Nephron (organoid): ENCODE data around the gene SYTL5.

Experiments
- H3K27ac Mint-ChIP-seq, 3 experiments: 2 replicates each; pipeline ENCODE4 v1.8.0; 2020; ENCODE audit warnings: mixed read lengths in 3 of 3, mild to moderate bottlenecking in 2 of 3, moderate library complexity in 1 of 3
- H3K27me3 Mint-ChIP-seq: 2 replicates; pipeline ENCODE4 v1.8.0; 2021; ENCODE audit warnings: low read depth, mild to moderate bottlenecking, moderate library complexity, mixed read lengths
- H3K36me3 Mint-ChIP-seq: 2 replicates; pipeline ENCODE4 v1.8.0; 2020; ENCODE audit warnings: low read depth, mixed read lengths
- H3K4me1 Mint-ChIP-seq: 2 replicates; pipeline ENCODE4 v1.8.0; 2020; ENCODE audit warnings: mixed read lengths
- H3K4me3 Mint-ChIP-seq, 3 experiments: 2 replicates each; pipeline ENCODE4 v1.8.0; 2020; ENCODE audit warnings: mild to moderate bottlenecking in 3 of 3, mixed read lengths in 3 of 3, moderate library complexity in 2 of 3
- H3K9me3 Mint-ChIP-seq: 2 replicates; pipeline ENCODE4 v1.8.0; 2020; ENCODE audit warnings: mixed read lengths
- TF ChIP-seq, protein P1 (sequence below), 3 experiments: fragments of 200-600 bp; sonication (generic); IDR thresholded peaks; one replicate each; pipeline ENCODE4 v1.5.0; 2021; ENCODE audit warnings: antibody characterized with exemption in 3 of 3; ENCODE audit not compliant: unreplicated experiment in 3 of 3

The SYTL5 gene

DNA sequence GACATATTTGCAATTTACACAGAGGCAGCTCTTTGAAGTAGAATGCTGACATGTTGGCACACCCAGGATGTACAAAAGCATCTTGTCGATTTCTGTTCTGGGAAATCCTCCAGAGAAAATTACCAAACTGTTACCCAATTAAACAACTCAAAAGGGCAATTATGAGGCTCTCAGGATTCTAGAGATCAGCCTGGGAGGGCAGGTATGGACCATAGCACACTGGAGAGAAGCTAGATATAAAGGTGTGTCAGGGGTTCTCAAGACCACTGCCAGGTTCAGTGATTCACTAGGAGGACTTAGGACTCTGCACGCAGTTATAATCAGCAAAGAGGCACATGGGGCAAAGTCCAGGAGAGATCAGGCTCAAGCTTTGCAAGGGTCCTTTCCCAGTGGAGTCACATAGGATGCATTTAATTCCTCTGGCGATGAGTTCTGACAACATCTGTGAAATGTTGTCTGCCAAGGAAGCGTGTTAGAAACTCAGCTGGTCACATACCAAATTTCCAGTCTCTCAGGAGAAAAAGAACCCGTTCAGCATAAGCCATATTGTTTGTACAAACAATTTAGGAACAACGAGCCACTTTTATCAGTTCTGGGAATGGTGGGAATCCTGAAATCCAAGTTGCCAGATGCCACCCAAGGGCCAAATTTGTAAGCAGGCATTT is 100.8 kb downstream of the SYTL5 start:
- no peaks in the 10 kb centered on the region for H3K27me3 Mint-ChIP-seq
- no peak overlapping the region for H3K27ac Mint-ChIP-seq
- H3K9me3 Mint-ChIP-seq = peaks cover 6% of the 10 kb centered on the region

DNA sequence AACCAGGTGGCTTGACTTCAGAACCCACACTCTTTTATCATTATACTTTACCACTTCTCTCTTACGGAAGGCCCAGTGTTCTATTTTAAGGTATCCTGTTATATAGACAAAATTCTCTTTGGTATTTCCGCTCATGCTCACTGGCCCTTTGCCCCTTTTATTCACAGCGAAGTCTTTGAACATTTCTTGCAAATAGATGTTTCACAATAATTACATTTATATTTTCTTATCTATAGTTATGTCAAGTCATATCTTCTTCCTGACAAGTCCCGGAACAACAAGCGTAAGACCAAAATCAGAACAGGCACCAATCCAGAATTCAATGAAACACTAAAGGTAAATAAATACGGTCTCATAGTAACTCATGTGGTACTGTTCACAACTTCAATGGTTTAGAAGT is 102.0 kb downstream of the SYTL5 start:
- TF ChIP-seq, protein P1, sequence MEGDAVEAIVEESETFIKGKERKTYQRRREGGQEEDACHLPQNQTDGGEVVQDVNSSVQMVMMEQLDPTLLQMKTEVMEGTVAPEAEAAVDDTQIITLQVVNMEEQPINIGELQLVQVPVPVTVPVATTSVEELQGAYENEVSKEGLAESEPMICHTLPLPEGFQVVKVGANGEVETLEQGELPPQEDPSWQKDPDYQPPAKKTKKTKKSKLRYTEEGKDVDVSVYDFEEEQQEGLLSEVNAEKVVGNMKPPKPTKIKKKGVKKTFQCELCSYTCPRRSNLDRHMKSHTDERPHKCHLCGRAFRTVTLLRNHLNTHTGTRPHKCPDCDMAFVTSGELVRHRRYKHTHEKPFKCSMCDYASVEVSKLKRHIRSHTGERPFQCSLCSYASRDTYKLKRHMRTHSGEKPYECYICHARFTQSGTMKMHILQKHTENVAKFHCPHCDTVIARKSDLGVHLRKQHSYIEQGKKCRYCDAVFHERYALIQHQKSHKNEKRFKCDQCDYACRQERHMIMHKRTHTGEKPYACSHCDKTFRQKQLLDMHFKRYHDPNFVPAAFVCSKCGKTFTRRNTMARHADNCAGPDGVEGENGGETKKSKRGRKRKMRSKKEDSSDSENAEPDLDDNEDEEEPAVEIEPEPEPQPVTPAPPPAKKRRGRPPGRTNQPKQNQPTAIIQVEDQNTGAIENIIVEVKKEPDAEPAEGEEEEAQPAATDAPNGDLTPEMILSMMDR (IDR thresholded peaks at IDR 0.05; ENCODE audit: unreplicated experiment in 3 of 3) = no peak
- H3K27ac Mint-ChIP-seq = no peak overlapping the region
- H3K27me3 Mint-ChIP-seq = no peaks in the 10 kb centered on the region
- H3K4me3 Mint-ChIP-seq = no peak overlapping the region
- no peaks in the 10 kb centered on the region for H3K4me1 Mint-ChIP-seq
- peaks cover 3% of the 10 kb centered on the region for H3K9me3 Mint-ChIP-seq
- H3K36me3 Mint-ChIP-seq = no peaks in the 10 kb centered on the region

More for the DNA sequence above, 100.8 kb downstream of the SYTL5 start:
- TF ChIP-seq, protein P1 (IDR thresholded peaks at IDR 0.05; ENCODE audit: unreplicated experiment in 3 of 3) = no peak
- Mint-ChIP-seq H3K4me1 (no peaks in the 10 kb centered on the region), H3K4me3 (no peak overlapping the region), H3K36me3 (no peaks in the 10 kb centered on the region)

DNA sequence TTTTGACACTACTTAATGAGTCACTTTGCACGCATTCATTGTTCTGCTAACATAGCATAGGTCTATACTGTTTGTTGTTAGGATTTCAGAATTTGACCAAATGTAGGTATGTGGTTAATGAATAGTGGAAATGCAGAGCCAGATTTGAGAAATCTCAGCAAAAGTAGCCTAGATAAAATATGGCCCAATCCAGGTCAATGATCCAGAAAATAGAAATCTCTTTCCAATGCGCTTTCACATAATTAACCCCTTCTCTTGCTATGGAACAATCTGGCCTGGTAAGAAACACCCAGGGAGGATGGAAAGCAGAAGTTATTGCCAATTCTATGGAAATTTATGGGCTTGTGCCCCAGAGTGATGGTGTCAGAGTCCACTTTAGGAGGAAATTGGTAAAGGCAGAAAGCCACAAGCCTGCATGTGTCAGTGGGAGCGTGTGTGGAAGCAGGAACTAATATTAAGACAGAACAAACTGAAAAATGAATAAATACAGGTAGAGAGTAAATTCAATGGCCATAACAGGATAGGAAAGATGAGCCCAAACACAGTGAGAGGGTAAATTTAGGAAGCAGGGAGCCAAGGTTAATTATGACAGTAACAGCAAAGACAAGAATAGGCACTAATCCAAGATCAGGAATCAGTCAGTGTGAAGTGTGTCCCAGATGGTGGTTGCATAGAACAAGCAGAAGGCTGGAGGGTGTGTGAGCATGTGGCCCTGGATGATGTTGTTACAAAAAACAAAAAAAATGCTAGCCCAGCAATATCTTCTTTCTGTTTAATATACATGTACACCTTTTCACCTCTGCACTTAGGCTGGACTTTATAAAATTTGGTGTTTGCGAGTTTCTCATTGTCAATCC is 102.9 kb downstream of the SYTL5 start:
- Mint-ChIP-seq H3K4me3 (no peak overlapping the region), H3K27me3 (no peaks in the 10 kb centered on the region), H3K36me3 (no peaks in the 10 kb centered on the region), H3K9me3 (peaks cover 3% of the 10 kb centered on the region), H3K4me1 (no peaks in the 10 kb centered on the region), H3K27ac (no peak overlapping the region)
- TF ChIP-seq, protein P1 (IDR thresholded peaks at IDR 0.05; ENCODE audit: unreplicated experiment in 3 of 3) = no peak

DNA sequence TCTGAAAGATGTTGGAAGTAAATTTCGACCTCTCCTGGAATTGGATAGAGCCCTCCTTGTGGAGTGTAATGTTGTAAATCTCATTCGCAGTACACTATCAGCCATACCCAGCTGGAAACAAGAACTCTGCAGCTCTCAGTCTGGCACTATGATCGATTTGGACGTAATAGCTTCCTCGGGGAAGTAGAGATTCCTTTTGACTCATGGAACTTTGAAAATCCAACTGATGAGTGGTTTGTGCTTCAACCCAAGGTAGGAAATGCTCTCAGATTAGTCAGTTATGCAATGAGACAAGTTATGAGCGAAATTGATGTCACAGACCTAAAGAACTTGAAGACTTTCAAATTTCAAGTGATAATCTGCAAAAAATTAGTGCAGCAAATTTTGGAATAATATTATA is 103.9 kb downstream of the SYTL5 start:
- no peaks in the 10 kb centered on the region for H3K4me1 Mint-ChIP-seq
- no peak overlapping the region for H3K4me3 Mint-ChIP-seq
- peaks cover 3% of the 10 kb centered on the region for H3K9me3 Mint-ChIP-seq
- TF ChIP-seq, protein P1 (IDR thresholded peaks at IDR 0.05; ENCODE audit: unreplicated experiment in 3 of 3) = no peak
- H3K36me3 Mint-ChIP-seq = no peaks in the 10 kb centered on the region
- H3K27me3 Mint-ChIP-seq = no peaks in the 10 kb centered on the region
- no peak overlapping the region for H3K27ac Mint-ChIP-seq

DNA sequence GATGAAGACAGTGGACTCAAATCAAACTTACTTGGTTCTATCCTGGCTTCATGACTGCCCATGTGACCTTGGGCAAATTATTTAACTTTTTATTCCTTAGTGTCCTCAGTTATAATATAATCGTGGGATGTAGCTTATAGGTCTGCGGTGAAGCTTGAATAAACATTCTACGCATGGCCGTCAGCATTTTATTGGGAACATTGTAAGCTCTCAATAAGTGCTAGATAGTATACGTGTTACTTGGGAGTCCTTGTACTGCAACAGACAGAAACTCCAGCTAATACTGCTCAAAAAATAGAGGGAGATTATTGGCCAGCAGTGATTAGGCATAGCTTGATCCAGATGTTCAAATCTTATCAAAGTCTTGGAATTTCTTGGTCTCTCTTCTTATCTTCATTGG is 104.8 kb downstream of the SYTL5 start:
- TF ChIP-seq, protein P1 (IDR thresholded peaks at IDR 0.05; ENCODE audit: unreplicated experiment in 3 of 3) = no peak
- no peaks in the 10 kb centered on the region for H3K27me3 Mint-ChIP-seq
- no peaks in the 10 kb centered on the region for H3K36me3 Mint-ChIP-seq
- H3K27ac Mint-ChIP-seq = no peak overlapping the region
- no peak overlapping the region for H3K4me3 Mint-ChIP-seq
- H3K4me1 Mint-ChIP-seq = no peaks in the 10 kb centered on the region
- H3K9me3 Mint-ChIP-seq = peaks cover 8% of the 10 kb centered on the region
